A673 (cell line): ENCODE data around the gene CHRM5. TPM values are rescaled to one million over a fixed set of nuclear protein-coding genes. Genes with fewer than 3 reads are reported as not detected.

Experiments
- BruUV-seq: library from RNA; stranded (reverse); fragments of 400-500 nt; replicated peaks from 2 replicates; lab custom pipeline; 2021; lab: Mats Ljungman, UMichigan
- CTCF ChIA-PET: fragments of 300-600 bp; sonication (Branson Sonifier 250); formaldehyde crosslinking; loops from one replicate; lab custom pipeline; 2022; ENCODE audit warnings: antibody characterized with exemption; lab: Charles Lee
- POLR2A ChIA-PET: fragments of 300-600 bp; sonication (Branson Sonifier 250); formaldehyde crosslinking; loops from one replicate; lab custom pipeline; 2022; ENCODE audit warnings: antibody characterized with exemption; ENCODE audit not compliant: low non-redundant PET; lab: Charles Lee
- DNase-seq: peaks from one replicate; pipeline ENCODE4 v3.0.0-alpha.2; 2015; ENCODE audit warnings: low spot score
- H3K27ac ChIP-seq: fragments of 200-600 bp; sonication (generic); 2 replicates; pipeline ENCODE4 v1.5.1; 2016; ENCODE audit warnings: mixed run types, low read depth, mild to moderate bottlenecking, mixed read lengths, antibody characterized with exemption, low read length; ENCODE audit not compliant: poor library complexity, severe bottlenecking
- H3K27me3 ChIP-seq: fragments of 200-600 bp; sonication (generic); replicated peaks from 2 replicates; pipeline ENCODE4 v1.6.1; 2017; ENCODE audit warnings: mixed run types, low read depth, mild to moderate bottlenecking, mixed read lengths, antibody characterized with exemption, low read length; ENCODE audit not compliant: insufficient read depth, poor library complexity
- H3K36me3 ChIP-seq: fragments of 200-600 bp; sonication (generic); 2 replicates; pipeline ENCODE4 v1.6.1; 2016; ENCODE audit warnings: mixed run types, mild to moderate bottlenecking, mixed read lengths, antibody characterized with exemption, low read length; ENCODE audit not compliant: insufficient read depth, poor library complexity, severe bottlenecking
- H3K4me1 ChIP-seq: fragments of 200-600 bp; sonication (generic); 2 replicates; pipeline ENCODE4 v1.6.1; 2017; ENCODE audit warnings: mixed run types, mild to moderate bottlenecking, mixed read lengths, antibody characterized with exemption, low read length; ENCODE audit not compliant: insufficient read depth, poor library complexity, severe bottlenecking
- H3K4me3 ChIP-seq: fragments of 200-600 bp; sonication (generic); 2 replicates; pipeline ENCODE4 v1.5.1; 2016; ENCODE audit warnings: low read depth, mixed run types, mild to moderate bottlenecking, mixed read lengths, low read length; ENCODE audit not compliant: poor library complexity, severe bottlenecking
- H3K9me3 ChIP-seq: fragments of 200-600 bp; sonication (generic); 2 replicates; pipeline ENCODE4 v1.6.1; 2016; ENCODE audit warnings: mixed run types, low read depth, mild to moderate bottlenecking, mixed read lengths, antibody characterized with exemption, low read length; ENCODE audit not compliant: poor library complexity, severe bottlenecking
- CTCF ChIP-seq: fragments of 300-800, 200-600 bp; sonication (generic); conservative IDR thresholded peaks from 2 replicates; pipeline ENCODE4 v1.5.1; 2017; ENCODE audit warnings: low read depth, mild to moderate bottlenecking, antibody characterized with exemption, low read length, moderate library complexity, mixed read lengths
- EZH2 ChIP-seq: fragments of 200-600 bp; sonication (generic); IDR thresholded peaks from 2 replicates; pipeline ENCODE4 v1.6.1; 2017; ENCODE audit warnings: borderline replicate concordance, low read depth, mild to moderate bottlenecking, mixed read lengths, antibody characterized with exemption, low read length; ENCODE audit not compliant: poor library complexity, severe bottlenecking
- intact Hi-C: fragments of 100-400 bp; cut with micrococcal nuclease; formaldehyde crosslinking; loops from one replicate; pipeline ENCODE4 v1.10.0; 2022; ENCODE audit not compliant: unreplicated experiment
- total RNA-seq: library from RNA; stranded (reverse); gene quantifications from 2 replicates; pipeline ENCODE4 v1.2.3, GENCODE V29; 2021

The CHRM5 gene
- total RNA-seq, 1 experiment from 2014 or later, result not detected

DNA sequence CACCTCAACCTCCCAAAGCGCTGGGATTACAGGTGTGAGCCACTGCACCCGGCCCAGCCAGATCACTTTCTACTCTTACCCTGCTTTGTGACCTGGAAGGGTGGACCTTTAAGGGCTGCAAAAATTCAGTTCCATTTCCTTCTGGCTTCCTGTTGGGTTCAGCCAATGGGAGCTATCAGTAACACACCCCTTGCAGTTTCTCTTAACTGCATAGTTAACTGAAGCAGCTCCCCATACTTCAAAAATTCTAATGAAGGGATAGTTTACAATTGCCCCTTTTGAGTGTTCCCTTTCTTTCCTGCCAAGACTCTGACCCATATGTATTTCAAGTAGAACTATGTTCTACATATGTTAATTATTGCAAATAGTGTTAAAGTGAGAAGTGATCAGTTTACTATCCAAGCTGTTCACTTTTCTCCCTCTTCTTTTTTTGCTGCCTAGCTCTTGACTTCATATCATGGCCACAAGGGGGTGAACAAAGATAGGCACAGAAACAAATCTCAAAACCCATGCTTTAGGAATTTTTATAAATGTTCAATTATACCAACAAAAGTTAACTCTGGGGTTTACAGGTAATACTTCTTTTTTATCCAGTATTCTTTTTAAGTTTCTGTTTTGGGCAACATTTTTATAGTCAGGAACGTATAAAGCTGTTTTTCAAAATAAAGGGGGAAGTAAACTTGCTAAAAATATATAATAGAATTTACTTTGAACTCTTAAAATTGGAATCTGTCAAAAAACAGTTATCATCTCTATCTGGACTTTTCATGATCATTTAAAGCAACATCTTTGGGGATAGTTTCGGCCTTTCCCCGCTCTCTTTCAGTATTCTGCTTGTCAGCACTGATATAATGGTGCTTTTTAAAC lies 141.7 kb downstream of the CHRM5 start:
- H3K27me3 ChIP-seq, result no peaks in the 10 kb centered on the region
- H3K36me3 ChIP-seq, result no peaks in the 10 kb centered on the region
- ChIA-PET CTCF (interaction anchor here (0.6 to 1.9 kb wide), 6 partner anchors 13 to 478 kb away, joined by 3 to 27 read pairs (median 5); partner anchors contain the start of genes KATNBL1 and LPCAT4), POLR2A (interaction anchor here (0.8 kb wide), 1 partner anchor 99 kb away, joined by 3 read pairs; the partner anchor contains the start of gene KATNBL1)
- DNase-seq, result peak; percentile 58
- no peaks in the 10 kb centered on the region for H3K9me3 ChIP-seq
- TF ChIP-seq EZH2 (no peak), CTCF (peak; percentile 72)
- no peak overlapping the region for H3K4me3 ChIP-seq
- H3K4me1 ChIP-seq, result no peaks in the 10 kb centered on the region
- BruUV-seq, result no TSS peak
- intact Hi-C loops, result loop anchor here (1.0 to 10.0 kb wide), 2 partner anchors 100 to 255 kb away; partner anchors contain the start of genes KATNBL1 and LPCAT4
- H3K27ac ChIP-seq, result no peak overlapping the region

DNA sequence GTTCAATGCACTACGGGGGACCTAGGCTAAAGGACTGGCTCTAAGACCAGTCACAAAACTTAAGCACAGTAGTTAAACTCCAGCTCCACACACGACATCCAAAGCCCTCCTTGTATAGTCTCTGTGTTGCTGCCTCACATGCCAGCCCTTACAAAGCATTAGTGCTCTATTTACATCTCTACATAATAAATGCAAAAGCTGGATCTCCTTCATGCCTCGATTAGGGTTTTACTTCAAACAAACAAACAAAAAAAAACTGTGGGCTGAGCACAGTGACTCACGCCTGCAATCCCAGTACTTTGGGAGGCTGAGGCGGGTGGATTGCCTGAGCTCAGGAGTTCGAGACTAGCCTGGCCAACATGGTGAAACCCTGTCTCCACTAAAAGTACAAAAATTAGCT lies 143.2 kb downstream of the CHRM5 start:
- Histone ChIP-seq H3K4me1 (no peaks in the 10 kb centered on the region), H3K9me3 (no peaks in the 10 kb centered on the region), H3K4me3 (no peak overlapping the region), H3K36me3 (no peaks in the 10 kb centered on the region), H3K27me3 (no peaks in the 10 kb centered on the region), H3K27ac (no peak overlapping the region)
- POLR2A ChIA-PET, result no interaction called here
- no peak for DNase-seq
- TF ChIP-seq EZH2, result no peak
- no peak for TF ChIP-seq CTCF
- no TSS peak for BruUV-seq
- intact Hi-C loops, result no loop called here
- CTCF ChIA-PET, result no interaction called here

DNA sequence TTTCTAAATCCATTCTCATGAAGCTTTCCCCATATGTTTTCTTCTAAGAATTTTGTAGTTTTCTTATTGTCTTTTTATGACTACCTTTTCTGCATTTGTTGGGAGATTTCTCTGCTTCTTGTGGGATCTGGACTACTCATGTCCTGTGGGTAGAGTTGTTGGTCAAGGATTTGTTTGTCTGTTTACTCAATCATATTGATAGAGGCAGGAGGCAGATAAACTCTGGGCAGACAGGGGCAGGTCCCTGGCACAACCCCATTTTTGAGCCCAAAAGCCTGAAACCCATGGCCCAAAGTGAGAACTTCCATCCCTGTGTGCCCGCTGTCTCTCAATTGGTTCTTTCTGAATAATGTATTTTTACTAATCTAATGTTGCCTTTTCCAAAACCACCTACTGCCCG lies 145.9 kb downstream of the CHRM5 start:
- POLR2A ChIA-PET, result no interaction called here
- Histone ChIP-seq H3K27ac (no peak overlapping the region), H3K9me3 (no peaks in the 10 kb centered on the region), H3K27me3 (no peaks in the 10 kb centered on the region), H3K4me1 (no peaks in the 10 kb centered on the region), H3K36me3 (no peaks in the 10 kb centered on the region), H3K4me3 (no peak overlapping the region)
- CTCF ChIA-PET, result no interaction called here
- intact Hi-C loops, result no loop called here
- DNase-seq, result no peak
- no peak for TF ChIP-seq EZH2
- no TSS peak for BruUV-seq
